Myocyte (in vitro differentiated cells): ENCODE results near the gene CFAP43. TPM values are rescaled to one million over a fixed set of nuclear protein-coding genes. Genes with fewer than 3 reads are reported as not detected.
"Not testable (repeated sequence)": the region's sequence is repeated elsewhere in the genome, so short reads cannot be mapped to it uniquely, and the experiment has no call there.

Source experiments
- DNase-seq: peaks from one replicate; pipeline ENCODE4 v3.0.0-alpha.2; 2012; ENCODE audit warnings: low read depth
- total RNA-seq: library from RNA; depleted of rRNA; stranded (reverse); fragments of >200 nt; gene quantifications from 2 replicates; pipeline ENCODE4 v1.2.3, GENCODE V29; 2014

CFAP43 gene
- total RNA-seq, 1 donor from 2014 or later: not detected

DNA sequence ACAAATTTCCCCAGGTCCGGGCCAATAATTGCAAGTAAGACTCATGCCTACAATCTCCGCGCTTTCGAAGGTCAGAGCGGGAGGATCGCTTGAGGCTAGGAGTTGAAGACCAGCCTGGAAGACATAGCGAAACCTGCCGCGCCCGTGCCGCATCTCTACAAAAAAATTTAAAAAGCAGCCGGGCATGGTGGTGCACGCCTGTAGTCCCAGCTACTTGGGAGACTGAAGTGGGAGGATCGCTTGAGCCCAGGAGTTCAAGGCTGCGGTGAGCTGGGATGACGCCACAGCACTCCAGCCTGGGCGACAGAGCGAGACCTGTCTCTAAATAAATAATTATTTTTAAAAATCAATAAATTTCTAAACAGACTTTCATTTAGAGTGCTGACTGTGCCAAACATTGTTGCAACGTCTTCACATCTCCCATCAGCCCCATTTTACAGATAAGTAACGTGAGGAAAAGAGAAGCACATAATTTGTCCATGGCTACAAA lies 494 bp upstream of the CFAP43 start:
- no peak for DNase-seq

DNA sequence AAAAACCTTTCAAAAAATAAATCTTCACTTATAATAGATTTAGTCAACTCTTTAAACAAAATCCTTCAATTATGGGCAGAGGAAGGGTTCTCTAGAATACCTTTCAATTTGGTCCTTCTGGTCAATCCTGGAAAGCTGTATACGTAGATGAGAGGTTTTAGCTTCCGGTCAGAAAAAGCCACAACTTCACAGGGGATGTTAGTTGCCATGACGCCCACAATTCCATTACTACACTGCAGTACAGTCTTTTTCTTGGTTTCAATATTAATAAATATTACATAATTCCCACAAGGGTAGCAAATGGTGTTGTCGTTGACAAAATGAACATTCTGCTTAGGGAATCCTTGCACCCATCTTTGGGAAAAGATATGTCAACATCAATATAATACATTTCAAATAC lies 1.7 kb downstream of the CFAP43 start:
- no peak for DNase-seq

DNA sequence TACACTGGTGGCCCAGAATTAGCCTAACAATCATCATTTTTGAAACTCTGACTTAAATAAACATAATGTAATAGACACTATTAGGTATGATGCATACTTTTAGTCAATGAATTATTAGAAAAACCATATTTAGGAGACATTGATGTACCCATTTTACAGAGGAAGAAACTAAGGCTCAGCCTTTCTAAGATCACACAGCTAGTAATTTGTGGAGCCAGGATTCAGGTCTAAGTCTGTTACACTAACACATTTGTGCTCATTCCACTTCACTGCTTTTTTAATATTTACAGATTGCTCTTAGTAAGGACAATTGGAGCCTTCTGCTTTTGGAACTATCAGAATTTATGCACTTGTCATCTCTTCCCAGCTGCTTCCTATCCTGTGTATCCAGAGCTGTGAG lies 8.9 kb downstream of the CFAP43 start:
- peak; percentile 6 for DNase-seq

DNA sequence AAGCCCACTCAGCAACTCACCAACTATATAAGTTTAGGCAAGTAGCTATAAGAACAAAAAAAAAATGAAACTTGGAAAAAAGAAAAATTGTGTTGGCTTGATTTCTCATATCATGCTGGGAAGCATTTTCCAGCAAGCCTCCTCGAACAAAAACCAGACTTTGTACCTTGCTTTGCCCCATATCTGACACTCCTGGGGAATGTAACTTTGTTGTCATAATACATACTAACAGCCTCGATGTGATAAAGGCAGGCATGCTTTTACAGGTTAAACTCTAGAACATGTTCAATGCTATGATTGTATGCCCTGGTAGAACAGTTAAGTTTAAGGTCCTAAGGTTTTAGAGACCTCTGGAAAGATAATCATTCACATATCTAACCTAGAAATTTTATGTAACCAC lies 11.6 kb downstream of the CFAP43 start:
- no peak for DNase-seq

DNA sequence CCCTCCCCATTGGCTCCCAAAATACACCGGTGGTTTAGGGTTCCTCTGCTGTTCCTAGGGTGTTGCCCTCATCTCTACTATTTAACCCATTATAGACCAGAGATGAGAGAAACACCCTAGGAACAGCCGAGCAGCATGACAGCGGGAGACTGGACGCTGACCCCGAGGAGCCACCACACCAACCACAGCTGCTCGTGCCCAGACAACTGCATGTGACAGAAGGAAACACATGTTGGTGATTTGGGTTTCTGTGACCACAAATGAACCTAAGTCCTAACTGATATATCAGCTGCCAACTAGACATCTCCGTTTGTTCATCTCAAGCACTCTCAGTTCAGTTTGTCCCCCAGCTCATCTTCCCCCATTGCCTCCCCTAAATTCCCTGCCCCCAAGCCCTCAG lies 13.4 kb downstream of the CFAP43 start:
- peak; percentile 96 for DNase-seq

DNA sequence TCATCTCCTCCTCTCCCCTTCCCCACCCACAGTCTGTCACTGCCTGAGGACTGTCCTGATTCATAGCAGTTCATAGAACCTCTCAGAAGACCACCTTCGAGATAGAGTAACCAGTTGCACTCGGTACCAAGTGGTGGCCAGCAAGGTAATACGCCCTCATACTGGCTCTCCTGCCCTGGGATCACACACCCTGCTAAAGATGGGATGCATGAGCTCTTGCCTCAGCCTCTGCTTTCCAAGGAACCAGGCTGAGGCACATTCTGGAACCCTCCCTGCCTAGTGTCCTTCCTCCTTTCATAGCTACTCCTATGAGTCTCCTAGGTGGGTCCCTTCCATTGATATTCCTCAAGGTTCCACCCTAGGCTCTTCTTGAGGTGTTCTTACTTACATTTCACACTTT lies 15.5 kb downstream of the CFAP43 start:
- no peak for DNase-seq

DNA sequence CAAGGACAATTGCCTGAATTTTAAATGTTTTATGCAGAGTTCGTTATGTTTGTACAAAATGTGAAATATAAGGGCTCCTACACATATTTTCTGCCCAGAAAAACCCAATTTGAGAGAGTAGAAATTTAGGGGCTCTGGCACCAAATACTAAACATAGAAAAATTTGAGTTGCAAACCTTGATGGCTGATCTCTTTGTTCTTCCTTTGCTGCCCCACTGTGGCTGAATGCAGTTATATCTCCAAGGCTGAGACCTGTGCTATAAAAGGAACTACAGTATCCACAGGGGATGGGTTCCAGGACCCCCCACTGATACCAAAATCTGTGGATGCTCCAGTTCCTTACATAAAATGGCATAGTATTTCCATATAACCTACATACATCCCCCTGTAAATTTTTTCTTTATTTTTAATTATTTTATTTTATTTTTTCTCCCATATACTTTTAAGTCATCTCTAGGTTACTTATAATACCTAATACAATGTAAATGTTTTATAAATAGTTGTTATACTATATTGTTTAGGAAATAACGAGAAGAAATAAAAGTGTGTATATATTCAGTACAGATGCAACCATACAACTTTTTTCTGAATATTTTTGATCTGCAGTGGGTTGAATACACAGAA lies 22.5 kb downstream of the CFAP43 start:
- peak; percentile 63 for DNase-seq

DNA sequence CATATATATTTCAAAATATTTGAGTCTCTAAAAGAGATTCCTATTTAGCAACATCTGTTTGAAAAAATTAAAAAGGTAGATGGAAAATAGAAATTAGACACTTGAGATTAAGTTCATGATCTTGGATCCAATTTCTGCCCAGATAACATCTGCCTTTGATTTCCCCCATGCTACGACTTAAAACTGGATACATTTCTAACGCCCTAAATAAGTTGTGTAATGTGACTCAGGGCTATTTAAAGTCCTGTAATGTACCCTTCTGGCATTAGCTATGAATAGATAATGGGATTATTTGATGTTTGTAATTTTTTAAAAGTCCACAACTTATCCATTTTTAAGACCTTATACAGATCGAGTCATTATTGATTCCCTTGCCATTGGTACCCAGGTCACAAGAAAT lies 23.4 kb downstream of the CFAP43 start:
- DNase-seq: peak; percentile 9

DNA sequence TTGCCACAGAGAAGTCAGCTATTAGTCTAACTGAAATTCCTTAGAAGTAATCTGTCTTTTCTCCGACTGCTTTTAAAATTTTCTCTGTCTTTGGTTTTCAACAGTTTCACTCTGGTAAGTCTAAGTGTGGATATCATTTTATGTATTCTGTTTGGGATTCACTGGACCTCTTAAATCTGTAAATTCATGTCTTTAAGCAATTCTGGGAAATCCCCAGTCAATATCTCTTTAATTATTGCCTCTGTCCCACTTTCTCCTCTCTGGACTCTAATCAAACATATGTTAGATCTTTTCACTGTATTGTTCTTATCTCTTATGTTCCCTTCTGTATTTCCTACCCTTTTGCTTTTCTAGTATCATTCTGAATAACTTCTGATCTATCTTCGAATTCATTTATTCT lies 29.9 kb downstream of the CFAP43 start:
- DNase-seq: no peak

DNA sequence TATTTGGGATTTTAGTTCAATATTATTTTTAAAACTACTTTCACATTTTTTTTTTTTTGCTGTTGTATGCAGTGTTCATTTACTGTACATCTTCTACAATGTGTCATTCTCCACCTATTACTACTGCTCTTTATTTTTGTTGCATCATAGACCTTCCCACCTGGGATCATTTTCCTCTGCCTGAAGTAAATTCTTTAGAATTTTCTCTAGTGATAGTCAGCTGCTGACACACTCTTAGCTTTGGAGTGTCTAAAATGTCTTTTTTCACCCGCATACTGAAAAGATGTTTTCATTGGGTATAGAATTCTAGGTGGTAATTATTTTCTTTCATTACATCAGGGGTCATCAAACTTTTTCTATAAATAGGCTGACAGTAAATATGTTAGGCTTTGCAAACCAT lies 30.5 kb downstream of the CFAP43 start:
- DNase-seq: no peak

DNA sequence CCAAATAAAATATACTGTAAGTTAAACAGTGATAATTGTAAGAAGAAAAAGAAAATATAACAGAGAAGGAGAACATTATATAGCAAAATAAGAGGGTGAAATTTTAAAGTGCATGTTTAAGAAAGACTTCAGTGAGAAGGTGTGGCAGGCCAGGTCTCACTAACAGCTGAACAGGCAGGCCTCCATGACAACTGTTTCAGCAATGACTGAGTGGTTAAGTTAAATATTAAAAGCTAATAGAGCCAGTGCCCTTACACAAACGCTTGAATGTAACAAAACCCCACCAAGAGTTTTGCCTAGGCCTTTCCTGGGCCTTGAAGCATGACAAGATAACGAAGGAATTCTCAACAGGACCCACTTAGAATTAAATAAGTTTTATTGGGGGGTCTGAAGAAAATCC lies 32.6 kb downstream of the CFAP43 start:
- no peak for DNase-seq

DNA sequence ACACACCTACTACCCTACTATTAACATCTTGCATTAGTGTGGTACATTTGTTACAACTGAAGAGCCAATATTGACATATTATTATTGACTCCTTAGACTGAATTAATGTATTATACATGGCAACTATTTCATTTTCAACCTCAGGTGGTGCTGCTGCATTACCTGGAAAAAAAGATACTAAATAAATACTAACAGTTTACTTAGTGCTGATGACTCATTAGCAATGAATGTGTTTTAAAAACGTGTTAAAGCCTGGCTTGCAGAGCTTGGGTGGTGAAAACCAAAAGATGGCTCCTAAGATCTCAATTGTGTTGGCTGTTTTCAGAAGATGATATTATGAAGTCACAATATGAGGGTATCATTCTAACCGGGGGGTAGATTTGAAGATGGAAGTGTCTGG lies 34.8 kb downstream of the CFAP43 start:
- no peak for DNase-seq

DNA sequence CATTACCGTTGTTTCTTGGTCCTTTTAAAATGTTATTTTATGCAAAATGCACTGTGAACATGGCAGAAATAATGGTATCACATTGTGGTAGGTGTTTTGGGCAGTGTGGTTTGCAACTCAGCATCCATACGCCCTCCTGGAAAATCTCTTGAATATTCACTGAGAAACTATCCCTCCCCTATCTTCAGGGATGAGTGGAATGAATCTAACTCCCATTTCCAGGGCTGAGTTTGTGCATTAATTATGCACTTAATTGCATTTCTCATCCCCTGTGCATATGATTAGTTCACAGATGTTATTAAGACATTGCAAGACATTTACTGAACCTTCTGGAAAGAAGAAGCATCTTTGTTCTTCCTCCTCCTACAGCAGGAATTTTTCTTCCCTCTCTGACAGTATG lies 36.5 kb downstream of the CFAP43 start:
- DNase-seq: no peak

DNA sequence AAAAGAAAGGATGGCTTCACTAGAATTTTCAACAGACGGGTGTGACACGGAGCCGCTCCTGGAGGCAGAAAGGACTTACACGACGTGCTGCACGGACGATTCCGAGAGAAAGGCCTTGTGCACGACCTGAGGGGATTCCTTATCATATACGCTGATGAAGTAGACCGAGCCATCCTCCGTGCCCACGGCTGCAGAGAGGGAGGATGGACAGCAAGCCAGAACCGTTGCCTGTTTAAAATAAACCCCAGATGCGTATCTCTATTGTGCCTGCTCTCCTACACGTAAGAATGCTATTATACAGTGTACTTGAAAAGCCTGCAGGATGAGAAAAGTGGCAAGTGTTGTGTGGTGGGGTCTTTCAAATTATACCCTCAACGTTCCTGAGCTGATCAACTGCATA lies 38.4 kb downstream of the CFAP43 start:
- no peak for DNase-seq

DNA sequence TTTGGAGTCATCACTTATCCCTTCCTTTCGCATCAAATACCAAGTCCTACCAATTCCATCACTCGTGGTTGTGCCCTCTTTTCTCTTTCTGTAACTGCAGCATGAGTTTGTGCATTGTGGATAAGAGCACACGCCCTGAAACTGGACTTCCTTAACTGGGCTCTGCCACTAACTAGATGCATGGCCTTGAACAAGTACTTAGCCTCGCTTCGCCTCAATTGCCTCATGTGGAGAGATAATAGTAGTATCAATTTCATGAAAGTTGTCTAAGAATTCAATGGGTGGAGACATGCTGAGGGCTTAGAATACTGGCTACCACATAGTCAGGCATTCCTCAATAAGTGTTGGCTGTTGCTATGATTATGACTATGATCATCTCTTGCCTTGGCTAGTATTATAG lies 41.5 kb downstream of the CFAP43 start:
- DNase-seq: no peak

DNA sequence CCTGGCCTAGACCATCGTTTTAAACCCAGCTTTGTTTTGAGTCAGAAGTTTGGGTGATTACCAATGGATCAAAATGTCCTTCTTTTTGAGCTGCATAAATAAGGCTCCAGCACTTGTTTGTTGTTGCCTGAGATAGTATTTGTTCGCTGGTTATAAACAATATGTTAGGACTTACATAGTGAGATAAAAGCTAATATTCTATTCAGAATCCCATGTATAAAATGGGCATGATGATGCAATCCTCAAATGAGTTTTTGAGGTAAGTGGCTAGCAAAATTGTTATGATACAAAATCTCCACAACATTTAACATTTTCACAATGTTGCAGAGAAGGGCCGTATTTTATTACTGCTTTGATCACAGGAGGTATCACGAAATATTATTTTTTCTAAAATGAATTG lies 48.5 kb downstream of the CFAP43 start:
- no peak for DNase-seq

DNA sequence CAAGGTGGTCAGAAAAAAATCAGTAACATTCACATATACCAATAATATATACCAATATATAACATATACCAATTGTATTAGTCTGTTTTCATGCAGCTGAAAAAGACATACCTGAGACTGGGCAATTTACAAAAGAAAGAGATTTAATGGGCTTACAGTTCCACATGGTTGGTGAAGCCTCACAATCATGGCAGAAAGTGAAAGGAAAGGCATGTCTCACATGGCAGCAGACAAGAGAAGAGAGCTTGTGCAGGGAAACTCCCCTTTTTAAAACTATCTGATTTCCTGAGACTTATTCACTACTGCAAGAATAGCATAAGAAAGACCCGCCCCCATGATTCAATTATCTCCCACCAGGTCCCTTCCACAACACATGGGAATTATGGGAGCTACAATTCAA lies 58.0 kb downstream of the CFAP43 start:
- DNase-seq: not testable (repeated sequence)

DNA sequence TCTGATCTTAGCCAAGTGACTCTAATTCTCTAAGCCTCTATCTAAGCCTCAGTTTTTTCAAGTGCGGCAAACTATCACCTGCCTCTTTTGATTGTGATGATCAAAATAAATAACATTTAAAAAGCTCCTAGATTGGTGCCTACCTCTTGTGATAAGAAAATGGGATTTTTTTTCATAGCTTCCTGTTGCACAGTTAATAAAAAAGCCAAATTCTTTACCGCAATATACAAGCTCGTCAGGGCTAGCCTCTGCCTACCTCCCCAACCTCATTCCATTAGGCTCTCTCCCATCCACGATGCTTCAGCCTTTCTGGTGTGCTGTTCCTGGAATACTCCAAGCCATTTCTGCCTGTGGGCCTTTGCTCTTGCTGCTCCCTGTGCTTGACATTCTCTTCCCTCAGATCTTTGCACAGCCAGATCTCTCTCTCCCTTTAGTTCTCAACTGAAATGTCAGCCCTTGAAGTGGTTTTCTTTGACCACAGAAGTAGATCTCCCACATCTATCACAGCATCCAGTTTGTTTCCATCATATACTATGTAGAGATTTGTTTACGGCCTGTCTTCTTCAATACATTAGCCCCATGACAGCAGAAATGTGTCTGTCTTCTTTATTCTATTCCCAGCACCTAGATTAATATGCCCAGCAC lies 61.4 kb downstream of the CFAP43 start:
- no peak for DNase-seq

DNA sequence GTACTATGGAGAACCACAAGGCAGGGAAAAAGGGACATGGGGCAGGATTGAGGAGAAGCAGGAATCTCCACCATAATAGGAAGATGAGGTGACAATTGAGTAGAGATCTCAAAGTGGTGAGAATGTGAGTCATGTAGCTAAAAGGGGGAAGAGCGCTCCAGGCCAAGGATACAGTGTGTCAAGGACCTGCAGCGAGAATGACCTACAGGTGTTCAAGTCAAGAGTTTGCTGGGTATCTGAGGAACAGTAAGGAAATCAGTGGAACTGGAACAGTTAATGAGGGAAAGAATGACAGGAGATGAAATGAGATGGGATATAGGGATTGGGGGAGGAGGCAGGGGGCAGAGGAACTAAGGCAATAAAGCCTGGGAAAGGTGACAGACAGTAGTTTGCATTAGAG lies 76.6 kb downstream of the CFAP43 start:
- no peak for DNase-seq

DNA sequence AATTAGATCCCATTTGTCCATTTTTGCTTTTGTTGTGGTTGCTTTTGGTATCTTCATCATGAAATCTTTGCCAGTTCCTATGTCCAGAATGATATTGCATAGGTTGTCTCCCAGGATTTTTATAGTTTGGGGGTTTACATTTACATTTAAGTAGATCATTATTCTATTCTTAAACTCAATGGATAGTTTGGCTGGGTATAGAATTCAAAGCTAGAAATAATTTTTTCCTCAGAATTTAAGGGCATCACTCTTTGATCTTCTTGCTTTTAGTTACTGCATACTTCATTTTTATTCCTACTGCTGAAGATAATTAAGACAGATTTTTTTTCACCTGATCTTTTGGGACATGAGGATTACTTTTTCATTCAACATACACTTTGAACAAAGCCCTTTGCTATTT lies 80.4 kb downstream of the CFAP43 start:
- DNase-seq: no peak

DNA sequence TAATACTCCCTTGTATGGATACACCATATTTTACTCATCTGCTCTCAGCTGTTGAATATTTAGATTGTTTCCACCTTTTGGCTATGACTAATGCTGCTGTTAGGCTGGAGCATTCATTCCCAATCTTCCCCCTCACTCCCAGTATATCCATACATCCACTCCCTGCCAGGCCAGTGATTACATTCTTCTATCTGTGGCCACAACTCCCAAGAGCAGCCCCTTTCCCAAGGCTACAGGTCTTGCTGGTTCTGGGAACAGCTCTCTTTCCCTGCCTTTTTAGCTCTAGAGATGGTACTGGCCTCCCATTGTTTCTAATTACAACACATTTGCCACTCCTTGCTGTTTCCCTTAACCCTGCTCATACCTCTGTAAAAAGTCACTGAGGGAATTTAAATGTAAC lies 82.0 kb downstream of the CFAP43 start:
- no peak for DNase-seq

DNA sequence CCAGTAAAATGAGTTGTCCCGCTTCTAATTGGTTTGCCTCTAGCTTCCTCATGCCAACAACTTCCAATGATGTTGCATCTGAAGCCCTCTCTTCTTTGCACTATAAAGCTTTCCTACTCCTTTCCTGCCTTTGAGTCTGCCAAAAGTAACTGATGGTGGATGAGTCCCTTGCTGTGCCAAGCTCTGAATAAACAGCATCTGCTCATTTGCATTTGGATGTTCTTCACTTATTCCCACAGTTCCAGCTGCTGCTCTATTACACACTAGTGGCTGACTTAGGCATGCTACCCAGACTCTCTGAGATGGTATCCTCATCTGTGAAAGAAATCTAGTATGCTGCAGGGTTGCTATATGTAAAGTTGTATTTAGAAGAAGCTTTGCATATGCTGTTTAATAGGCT lies 85.3 kb downstream of the CFAP43 start:
- DNase-seq: no peak

DNA sequence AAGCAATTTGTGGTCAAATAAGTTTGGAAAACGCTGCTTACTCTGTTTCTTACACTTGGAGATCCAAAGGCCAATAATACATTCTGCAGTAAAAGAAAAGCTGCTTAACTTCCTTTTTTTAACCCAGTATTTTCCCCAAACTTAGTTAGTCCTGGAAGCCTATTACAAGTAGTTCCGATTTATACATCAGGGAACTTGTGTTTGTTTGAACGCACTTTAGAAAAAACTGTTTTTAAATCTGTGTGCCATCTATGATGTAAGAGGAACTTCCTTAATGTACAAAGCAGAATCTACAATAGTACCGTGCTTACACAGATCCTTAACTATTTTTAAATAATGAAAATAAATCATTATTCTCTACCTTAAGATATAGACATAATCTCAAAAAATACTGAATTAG lies 87.2 kb downstream of the CFAP43 start:
- DNase-seq: no peak
